ENCODE measurements around the gene TARS2.

Gene TARS2

GRCh38 chr1:150511551-150511950 lies 24.3 kb downstream of the TARS2 start:
- no peak for DNase-seq

GRCh38 chr1:150511985-150512660 lies 24.9 kb downstream of the TARS2 start:
- DNase-seq = no peak

- DNase-seq = no peak
Measured at GRCh38 chr1:150512846-150513245, 25.6 kb downstream of the TARS2 start.

GRCh38 chr1:150513351-150513791 lies 26.2 kb downstream of the TARS2 start:
- DNase-seq = no peak

GRCh38 chr1:150514260-150514659 lies 27.0 kb downstream of the TARS2 start:
- DNase-seq = no peak

GRCh38 chr1:150514913-150515327 lies 27.7 kb downstream of the TARS2 start:
- DNase-seq = no peak

GRCh38 chr1:150515328-150516049 lies 28.3 kb downstream of the TARS2 start, which contains the start of gene FALEC:
FALEC (plus strand) TSS chr1:150515752.
- DNase-seq = peak; percentile 85

- no peak for DNase-seq
Measured at GRCh38 chr1:150516050-150516591, 28.9 kb downstream of the TARS2 start.

GRCh38 chr1:150516616-150517015 lies 29.4 kb downstream of the TARS2 start:
- DNase-seq = no peak

- DNase-seq = no peak
Measured at GRCh38 chr1:150521196-150521968, 34.2 kb downstream of the TARS2 start.

- no peak for DNase-seq
Measured at GRCh38 chr1:150525348-150525747, 38.1 kb downstream of the TARS2 start.

- no peak for DNase-seq
Measured at GRCh38 chr1:150528196-150528595, 41.0 kb downstream of the TARS2 start.

- DNase-seq = no peak
Measured at GRCh38 chr1:150529017-150529416, 41.8 kb downstream of the TARS2 start.

GRCh38 chr1:150530491-150531159 lies 43.4 kb downstream of the TARS2 start:
- DNase-seq = no peak

- no peak for DNase-seq
Measured at GRCh38 chr1:150532860-150533259, 45.6 kb downstream of the TARS2 start.

GRCh38 chr1:150534002-150534401 lies 46.8 kb downstream of the TARS2 start:
- DNase-seq = no peak

GRCh38 chr1:150535511-150536287 lies 48.5 kb downstream of the TARS2 start:
- no peak for DNase-seq

- DNase-seq = no peak
Measured at GRCh38 chr1:150536836-150537731, 49.9 kb downstream of the TARS2 start.

GRCh38 chr1:150537732-150538684 lies 50.8 kb downstream of the TARS2 start:
- DNase-seq = no peak
